WTC11 (cell line): ENCODE results near the gene PHC2. TPM values are rescaled to one million over a fixed set of nuclear protein-coding genes. Genes with fewer than 3 reads are reported as not detected.

Experiments used
- ATAC-seq: fragments of 200-7000 bp; cut with Tn5 transposase; 2 replicates; pipeline ENCODE4 v1.10.0; 2021; ENCODE audit warnings: mild to moderate bottlenecking, moderate library complexity
- CTCF ChIA-PET: fragments of 300-600 bp; sonication (Branson Sonifier 250); formaldehyde crosslinking; loops from one replicate; lab custom pipeline; 2021; ENCODE audit warnings: antibody characterized with exemption; lab: Charles Lee
- POLR2A ChIA-PET: fragments of 350-600 bp; sonication (Branson Sonifier 250); formaldehyde crosslinking; loops from one replicate; lab custom pipeline; 2021; ENCODE audit warnings: antibody characterized with exemption; lab: Charles Lee
- DNase-seq: peaks from one replicate; pipeline ENCODE4 v3.0.0; 2021; ENCODE audit warnings: low spot score
- H3K27ac Mint-ChIP-seq: 2 replicates; pipeline ENCODE4 v1.8.0; 2021; ENCODE audit warnings: mixed read lengths
- H3K27me3 Mint-ChIP-seq: 2 replicates; pipeline ENCODE4 v1.8.0; 2021; ENCODE audit warnings: low read depth, mild to moderate bottlenecking, moderate library complexity, mixed read lengths
- H3K36me3 Mint-ChIP-seq: 2 replicates; pipeline ENCODE4 v1.8.0; 2021; ENCODE audit warnings: mixed read lengths
- H3K4me1 Mint-ChIP-seq: 2 replicates; pipeline ENCODE4 v1.8.0; 2022; ENCODE audit warnings: mixed read lengths
- H3K4me3 Mint-ChIP-seq: 2 replicates; pipeline ENCODE4 v1.8.0; 2021; ENCODE audit warnings: mild to moderate bottlenecking, moderate library complexity, mixed read lengths
- H3K9me3 Mint-ChIP-seq: 2 replicates; pipeline ENCODE4 v1.8.0; 2021; ENCODE audit warnings: mixed read lengths
- AR ChIP-seq: fragments of 250-450 bp; sonication (Bioruptor Pico); IDR thresholded peaks from 2 replicates; pipeline ENCODE4 v1.9.0; 2021; ENCODE audit warnings: mild to moderate bottlenecking
- ATF3 ChIP-seq: sonication (generic); formaldehyde crosslinking; conservative IDR thresholded peaks from 2 replicates; pipeline ENCODE4 v1.8.1; 2022; ENCODE audit warnings: mild to moderate bottlenecking, missing genetic modification reagents
- CDX4 ChIP-seq: fragments of 250-450 bp; sonication (Bioruptor Pico); IDR thresholded peaks from 2 replicates; pipeline ENCODE4 v1.9.0; 2021; ENCODE audit warnings: moderate library complexity, mild to moderate bottlenecking, inconsistent platforms, borderline replicate concordance
- E2F1 ChIP-seq: sonication (generic); formaldehyde crosslinking; IDR thresholded peaks from 2 replicates; pipeline ENCODE4 v1.8.0; 2022; ENCODE audit warnings: mild to moderate bottlenecking, missing genetic modification reagents
- E2F4 ChIP-seq: sonication (generic); formaldehyde crosslinking; IDR thresholded peaks from 2 replicates; pipeline ENCODE4 v1.8.1; 2022; ENCODE audit warnings: low read depth, mild to moderate bottlenecking, moderate library complexity, missing genetic modification reagents, borderline replicate concordance
- ELF4 ChIP-seq: sonication (generic); formaldehyde crosslinking; IDR thresholded peaks from 2 replicates; pipeline ENCODE4 v1.8.1; 2022; ENCODE audit warnings: low read depth, mild to moderate bottlenecking, moderate library complexity, missing genetic modification reagents
- ETV6 ChIP-seq: sonication (generic); formaldehyde crosslinking; IDR thresholded peaks from 2 replicates; pipeline ENCODE4 v1.8.1; 2022; ENCODE audit warnings: mild to moderate bottlenecking, missing genetic modification reagents
- FOXJ3 ChIP-seq: sonication (generic); formaldehyde crosslinking; IDR thresholded peaks from 2 replicates; pipeline ENCODE4 v1.9.0; 2021; ENCODE audit warnings: missing genetic modification reagents, mild to moderate bottlenecking, borderline replicate concordance
- FOXK1 ChIP-seq: sonication (generic); formaldehyde crosslinking; IDR thresholded peaks from 2 replicates; pipeline ENCODE4 v1.8.0; 2022; ENCODE audit warnings: mild to moderate bottlenecking, moderate library complexity, missing genetic modification reagents
- GRHL2 ChIP-seq: fragments of 250-450 bp; sonication (Bioruptor Pico); IDR thresholded peaks from 2 replicates; pipeline ENCODE4 v1.8.0; 2022; ENCODE audit warnings: mild to moderate bottlenecking, moderate library complexity; ENCODE audit not compliant: insufficient replicate concordance, severe bottlenecking
- IRF1 ChIP-seq: sonication (generic); formaldehyde crosslinking; IDR thresholded peaks from 2 replicates; pipeline ENCODE4 v1.8.0; 2023; ENCODE audit warnings: missing genetic modification reagents
- JAZF1 ChIP-seq: fragments of 250-450 bp; sonication (Bioruptor Pico); IDR thresholded peaks from 2 replicates; pipeline ENCODE4 v1.9.0; 2021; ENCODE audit warnings: moderate library complexity, mild to moderate bottlenecking, inconsistent platforms
- MAX ChIP-seq: sonication (generic); formaldehyde crosslinking; IDR thresholded peaks from 2 replicates; pipeline ENCODE4 v1.8.0; 2022; ENCODE audit warnings: mild to moderate bottlenecking, missing genetic modification reagents
- NFATC4 ChIP-seq: fragments of 250-450 bp; sonication (Bioruptor Pico); IDR thresholded peaks from 2 replicates; pipeline ENCODE4 v1.9.0; 2021; ENCODE audit warnings: mild to moderate bottlenecking
- NFYB ChIP-seq: sonication (generic); formaldehyde crosslinking; conservative IDR thresholded peaks from 2 replicates; pipeline ENCODE4 v1.8.0; 2022; ENCODE audit warnings: low read depth, missing genetic modification reagents
- NR1H2 ChIP-seq: sonication (generic); formaldehyde crosslinking; IDR thresholded peaks from 2 replicates; pipeline ENCODE4 v1.9.0; 2021; ENCODE audit warnings: mild to moderate bottlenecking, moderate library complexity, missing genetic modification reagents
- PRRX2 ChIP-seq: fragments of 250-450 bp; sonication (Bioruptor Pico); IDR thresholded peaks from 2 replicates; pipeline ENCODE4 v1.8.0; 2021; ENCODE audit warnings: mild to moderate bottlenecking
- RELA ChIP-seq: sonication (generic); formaldehyde crosslinking; IDR thresholded peaks from 2 replicates; pipeline ENCODE4 v1.8.1; 2022; ENCODE audit warnings: missing genetic modification reagents, mild to moderate bottlenecking, borderline replicate concordance
- RORB ChIP-seq: fragments of 250-450 bp; sonication (Bioruptor Pico); IDR thresholded peaks from 2 replicates; pipeline ENCODE4 v1.9.0; 2021; ENCODE audit warnings: mild to moderate bottlenecking
- SOX15 ChIP-seq: fragments of 250-450 bp; sonication (Bioruptor Pico); IDR thresholded peaks from 2 replicates; pipeline ENCODE4 v1.9.0; 2021; ENCODE audit warnings: mild to moderate bottlenecking
- TEAD1 ChIP-seq: sonication (generic); formaldehyde crosslinking; IDR thresholded peaks from 2 replicates; pipeline ENCODE4 v1.8.0; 2022; ENCODE audit warnings: mild to moderate bottlenecking, missing genetic modification reagents
- TP53 ChIP-seq: sonication (generic); formaldehyde crosslinking; IDR thresholded peaks from 2 replicates; pipeline ENCODE4 v1.8.1; 2023; ENCODE audit warnings: mild to moderate bottlenecking, missing genetic modification reagents
- USF2 ChIP-seq: sonication (generic); formaldehyde crosslinking; IDR thresholded peaks from 2 replicates; pipeline ENCODE4 v1.8.1; 2023; ENCODE audit warnings: mild to moderate bottlenecking, missing genetic modification reagents, moderate library complexity
- ZNF263 ChIP-seq: sonication (generic); formaldehyde crosslinking; IDR thresholded peaks from 2 replicates; pipeline ENCODE4 v1.8.1; 2022; ENCODE audit warnings: low read depth, mild to moderate bottlenecking, moderate library complexity, missing genetic modification reagents
- ZSCAN18 ChIP-seq: fragments of 250-450 bp; sonication (Bioruptor Pico); IDR thresholded peaks from 2 replicates; pipeline ENCODE4 v2.1.2; 2022; ENCODE audit warnings: mild to moderate bottlenecking, moderate library complexity
- total RNA-seq: library from RNA; stranded (reverse); gene quantifications from 3 replicates; pipeline ENCODE4 v1.2.3, GENCODE V29; 2021

Gene PHC2
- total RNA-seq, 1 experiment from 2014 or later = 7.0 TPM

GRCh38 chr1:33322109-33322508, 108.8 kb downstream of the PHC2 start:
- ATAC-seq (no peak), DNase-seq (no peak)
- CTCF ChIA-PET = interaction anchor here (1.1 to 2.9 kb wide), 3 partner anchors 20 to 134 kb away, joined by 3 to 13 read pairs (median 10); no protein-coding TSS in a partner anchor
- POLR2A ChIA-PET = no interaction called here
- Mint-ChIP-seq H3K9me3 (no peaks in the 10 kb centered on the region), H3K4me1 (no peaks in the 10 kb centered on the region), H3K36me3 (no peaks in the 10 kb centered on the region), H3K27me3 (peaks cover 9% of the 10 kb centered on the region), H3K4me3 (no peak overlapping the region), H3K27ac (no peak overlapping the region)
- TF ChIP-seq FOXJ3 (CRISPR knock-in tag) = no peak
- TF ChIP-seq GRHL2 (CRISPR knock-in tag) = no peak
- TF ChIP-seq TP53 (CRISPR knock-in tag) = no peak
- TF ChIP-seq E2F1 (CRISPR knock-in tag) = no peak
- TF ChIP-seq CDX4 (CRISPR knock-in tag) = no peak
- no peak for TF ChIP-seq ZSCAN18 (CRISPR knock-in tag)
- no peak for TF ChIP-seq SOX15
- no peak for TF ChIP-seq ATF3 (CRISPR knock-in tag)
- no peak for TF ChIP-seq ELF4
- TF ChIP-seq USF2 (CRISPR knock-in tag) = no peak
- TF ChIP-seq MAX (CRISPR knock-in tag) = no peak
- TF ChIP-seq RELA (CRISPR knock-in tag) = no peak
- TF ChIP-seq TEAD1 (CRISPR knock-in tag) = no peak
- no peak for TF ChIP-seq PRRX2
- TF ChIP-seq IRF1 (CRISPR knock-in tag) = no peak
- no peak for TF ChIP-seq NR1H2 (CRISPR knock-in tag)
- TF ChIP-seq NFATC4 (CRISPR knock-in tag) = no peak
- TF ChIP-seq ETV6 (CRISPR knock-in tag) = no peak
- TF ChIP-seq RORB = no peak

- Mint-ChIP-seq H3K36me3 (no peaks in the 10 kb centered on the region), H3K4me3 (no peak overlapping the region), H3K9me3 (no peaks in the 10 kb centered on the region), H3K27me3 (peaks cover 15% of the 10 kb centered on the region), H3K4me1 (no peaks in the 10 kb centered on the region), H3K27ac (no peak overlapping the region)
- DNase-seq (no peak), ATAC-seq (no peak)
- POLR2A ChIA-PET = no interaction called here
- CTCF ChIA-PET = interaction anchor here (0.7 to 2.5 kb wide), 2 partner anchors 18 to 26 kb away, joined by 3 to 14 read pairs; no protein-coding TSS in a partner anchor
- TF ChIP-seq FOXJ3 (CRISPR knock-in tag) (no peak), AR (CRISPR knock-in tag) (no peak), E2F4 (CRISPR knock-in tag) (no peak), MAX (CRISPR knock-in tag) (no peak), IRF1 (CRISPR knock-in tag) (no peak), TEAD1 (CRISPR knock-in tag) (no peak), ZNF263 (CRISPR knock-in tag) (no peak), JAZF1 (no peak), FOXK1 (CRISPR knock-in tag) (no peak), RELA (CRISPR knock-in tag) (no peak), NFYB (no peak)
These were observed 109.7 kb downstream of the PHC2 start for GRCh38 chr1:33321178-33321577.
